H9 (cell line): Measurements from ENCODE around the gene NAT14. TPM values are rescaled to one million over a fixed set of nuclear protein-coding genes. Genes with fewer than 3 reads are reported as not detected.

ENCODE experiments used
- DNase-seq: peaks from one replicate; pipeline ENCODE4 v3.0.0-alpha.2; 2017
- H2AFZ ChIP-seq: one replicate; pipeline ENCODE4 v1.6.1; 2013; ENCODE audit warnings: mild to moderate bottlenecking, low read length, control low read depth, moderate library complexity
- H2AK5ac ChIP-seq: 2 replicates; pipeline ENCODE4 v1.6.1; 2013; ENCODE audit warnings: low read length, control low read depth, mixed read lengths; ENCODE audit not compliant: insufficient read length
- H2BK120ac ChIP-seq: one replicate; pipeline ENCODE4 v1.6.1; 2013; ENCODE audit warnings: low read depth, mild to moderate bottlenecking, low read length, control low read depth, inconsistent platforms; ENCODE audit not compliant: poor library complexity, severe bottlenecking
- H2BK12ac ChIP-seq: 2 replicates; pipeline ENCODE4 v1.6.1; 2013; ENCODE audit warnings: low read length, control low read depth, mixed read lengths, low read depth; ENCODE audit not compliant: insufficient read length
- H2BK15ac ChIP-seq: 2 replicates; pipeline ENCODE4 v1.6.1; 2013; ENCODE audit warnings: low read depth, low read length, control low read depth
- H2BK20ac ChIP-seq: one replicate; pipeline ENCODE4 v1.6.1; 2013; ENCODE audit warnings: low read depth, mild to moderate bottlenecking, low read length, control low read depth, inconsistent platforms; ENCODE audit not compliant: poor library complexity, severe bottlenecking
- H2BK5ac ChIP-seq: 2 replicates; pipeline ENCODE4 v1.6.1; 2013; ENCODE audit warnings: low read length, control low read depth, mixed read lengths; ENCODE audit not compliant: insufficient read length
- H3K14ac ChIP-seq: 2 replicates; pipeline ENCODE4 v1.6.1; 2013; ENCODE audit warnings: low read length, control low read depth; ENCODE audit not compliant: insufficient read depth
- H3K18ac ChIP-seq: 2 replicates; pipeline ENCODE4 v1.6.1; 2013; ENCODE audit warnings: low read depth, mild to moderate bottlenecking, mixed read lengths, low read length, control low read depth; ENCODE audit not compliant: insufficient read length
- H3K23ac ChIP-seq: 2 replicates; pipeline ENCODE4 v1.6.1; 2013; ENCODE audit warnings: low read length, control low read depth, mixed read lengths, low read depth; ENCODE audit not compliant: insufficient read length
- H3K23me2 ChIP-seq: 2 replicates; pipeline ENCODE4 v1.6.1; 2013; ENCODE audit warnings: low read depth, mild to moderate bottlenecking, mixed read lengths, low read length, control low read depth; ENCODE audit not compliant: insufficient read length, poor library complexity, severe bottlenecking
- H3K27ac ChIP-seq: 2 replicates; pipeline ENCODE4 v1.5.1; 2013; ENCODE audit warnings: low read length, control low read depth, mixed read lengths, low read depth; ENCODE audit not compliant: insufficient read length
- H3K27me3 ChIP-seq: 2 replicates; pipeline ENCODE4 v1.6.1; 2013; ENCODE audit warnings: low read length, control low read depth, inconsistent platforms; ENCODE audit not compliant: insufficient read depth
- H3K4ac ChIP-seq: 2 replicates; pipeline ENCODE4 v1.6.1; 2013; ENCODE audit warnings: low read depth, mild to moderate bottlenecking, control low read depth, inconsistent platforms, low read length, moderate library complexity
- H3K4me1 ChIP-seq: 2 replicates; pipeline ENCODE4 v1.6.1; 2013; ENCODE audit warnings: low read length, control low read depth, inconsistent platforms; ENCODE audit not compliant: insufficient read depth
- H3K4me2 ChIP-seq: 2 replicates; pipeline ENCODE4 v1.6.1; 2013; ENCODE audit warnings: low read length, control low read depth, mixed read lengths; ENCODE audit not compliant: insufficient read length, insufficient read depth
- H3K56ac ChIP-seq: 2 replicates; pipeline ENCODE4 v1.6.1; 2013; ENCODE audit warnings: low read depth, mild to moderate bottlenecking, mixed read lengths, low read length, control low read depth; ENCODE audit not compliant: insufficient read length
- H3K79me1 ChIP-seq: 2 replicates; pipeline ENCODE4 v1.6.1; 2013; ENCODE audit warnings: low read depth, mild to moderate bottlenecking, moderate library complexity, low read length, control low read depth, inconsistent platforms; ENCODE audit not compliant: insufficient read depth, poor library complexity, severe bottlenecking
- H3K79me2 ChIP-seq: 2 replicates; pipeline ENCODE4 v1.6.1; 2013; ENCODE audit warnings: low read length, control low read depth, inconsistent platforms; ENCODE audit not compliant: insufficient read depth
- H3K9ac ChIP-seq: 2 replicates; pipeline ENCODE4 v1.6.1; 2013; ENCODE audit warnings: low read length, control low read depth, mixed read lengths; ENCODE audit not compliant: insufficient read length; ENCODE audit errors: extremely low read depth
- H3K9me3 ChIP-seq: one replicate; pipeline ENCODE4 v1.6.1; 2013; ENCODE audit warnings: low read depth, low read length, inconsistent platforms; ENCODE audit not compliant: control insufficient read depth
- H3T11ph ChIP-seq: one replicate; pipeline ENCODE4 v1.6.1; 2013; ENCODE audit warnings: mild to moderate bottlenecking, low read length, control low read depth, inconsistent platforms
- H4K20me1 ChIP-seq: one replicate; pipeline ENCODE4 v1.6.1; 2013; ENCODE audit not compliant: control insufficient read depth, insufficient read length, insufficient read depth
- H4K5ac ChIP-seq: 2 replicates; pipeline ENCODE4 v1.6.1; 2013; ENCODE audit warnings: low read depth, mild to moderate bottlenecking, mixed read lengths, low read length, control low read depth; ENCODE audit not compliant: insufficient read length
- H4K8ac ChIP-seq: replicated peaks from 2 replicates; pipeline ENCODE4 v1.6.1; 2013; ENCODE audit warnings: low read length, control low read depth, mixed read lengths, low read depth; ENCODE audit not compliant: insufficient read length
- H4K91ac ChIP-seq: 2 replicates; pipeline ENCODE4 v1.6.1; 2013; ENCODE audit warnings: low read depth, mild to moderate bottlenecking, moderate library complexity, mixed read lengths, low read length, control low read depth; ENCODE audit not compliant: insufficient read length
- H3K27ac Mint-ChIP-seq, 3 experiments: 2 replicates in 2 of 3; 3 replicates in 1 of 3; pipeline ENCODE4 v1.8.0; 2020 to 2021; ENCODE audit warnings: mixed read lengths in 3 of 3, mild to moderate bottlenecking in 1 of 3, moderate library complexity in 1 of 3
- H3K27me3 Mint-ChIP-seq: 2 replicates; pipeline ENCODE4 v1.8.0; 2021; ENCODE audit warnings: low read depth, mild to moderate bottlenecking, moderate library complexity, mixed read lengths
- H3K36me3 Mint-ChIP-seq, 3 experiments: 2 replicates in 2 of 3; 3 replicates in 1 of 3; pipeline ENCODE4 v1.8.0; 2020 to 2021; ENCODE audit warnings: low read depth in 3 of 3, mixed read lengths in 3 of 3; ENCODE audit not compliant: insufficient read depth in 1 of 3
- H3K4me1 Mint-ChIP-seq, 2 experiments: 2 replicates each; pipeline ENCODE4 v1.8.0; 2020; ENCODE audit warnings: mixed read lengths in 2 of 2
- H3K4me3 Mint-ChIP-seq, 2 experiments: 2 replicates in 1 of 2; 3 replicates in 1 of 2; pipeline ENCODE4 v1.8.0; 2020 to 2021; ENCODE audit warnings: mild to moderate bottlenecking in 2 of 2, mixed read lengths in 2 of 2, moderate library complexity in 1 of 2
- H3K9me3 Mint-ChIP-seq, 2 experiments: 2 replicates in 1 of 2; 3 replicates in 1 of 2; pipeline ENCODE4 v1.8.0; 2020; ENCODE audit warnings: mild to moderate bottlenecking in 2 of 2, mixed read lengths in 2 of 2, moderate library complexity in 1 of 2
- CTCF ChIP-seq: fragments of 200-600 bp; sonication (generic); conservative IDR thresholded peaks from 3 replicates; pipeline ENCODE4 v1.8.0; 2021; ENCODE audit warnings: antibody characterized with exemption, mild to moderate bottlenecking
- WGBS: extraction: QIAGEN DNeasy Blood & Tissue Kit; methylation state at CpG from one replicate; pipeline ENCODE4 v1.1.7; 2013; ENCODE audit warnings: missing lambda C conversion rate, low lambda C conversion rate, mixed read lengths; ENCODE audit not compliant: insufficient read length; ENCODE audit errors: extremely low coverage; 5-methylcytosine and 5-hydroxymethylcytosine counted together
- total RNA-seq: library from RNA; stranded (reverse); gene quantifications from 2 replicates; pipeline ENCODE4 v1.2.1, GENCODE V29; 2021

The NAT14 gene
- total RNA-seq, 1 experiment from 2014 or later, result 51.2 TPM

GRCh38 chr19:55453511-55454260 lies 31.3 kb upstream of the NAT14 start:
- Histone ChIP-seq H4K20me1 (no peaks in the 10 kb centered on the region), H3K18ac (no peak overlapping the region), H3K79me1 (no peaks in the 10 kb centered on the region), H3K27ac (no peak overlapping the region), H3K79me2 (no peaks in the 10 kb centered on the region), H3K4me2 (no peak overlapping the region), H2BK15ac (no peak overlapping the region), H2BK5ac (no peak overlapping the region), H2BK20ac (no peak overlapping the region), H2BK12ac (no peak overlapping the region), H4K5ac (no peak overlapping the region), H3K14ac (no peak overlapping the region), H3K4me1 (0 out of 2 replicates have a peak, but pooled peaks cover 2% of the 10 kb centered on the region), H3K9me3 (no peaks in the 10 kb centered on the region), H2AK5ac (no peak overlapping the region), H3K56ac (no peak overlapping the region), H3T11ph (no peak overlapping the region), H2AFZ (no peak overlapping the region), H4K91ac (no peak overlapping the region), H2BK120ac (no peak overlapping the region), H3K4ac (no peak overlapping the region), H3K9ac (no peak overlapping the region), H3K27me3 (peaks cover 20% of the 10 kb centered on the region; the same call in 1 of the 2 replicates), H4K8ac (no peak overlapping the region), H3K23ac (no peak overlapping the region), H3K23me2 (peaks cover 4% of the 10 kb centered on the region)
- no CpG with 5 or more reads among the region's 12 CpGs for WGBS
- Mint-ChIP-seq H3K27me3 (peaks cover 27% of the 10 kb centered on the region), H3K36me3 (peaks cover 15 to 18% (median 16%) of the 10 kb centered on the region in 3 experiments; a peak in 6 of 7 replicates), H3K9me3 (no peaks in the 10 kb centered on the region; a peak in 1 of 5 replicates), H3K4me3 (peak overlapping the region in 1 of 2 experiments; percentile 33; a peak in 3 of 5 replicates), H3K27ac (no peak overlapping the region), H3K4me1 (peaks cover 3 to 21% of the 10 kb centered on the region in 2 experiments; a peak in 3 of 4 replicates)
- no peak for TF ChIP-seq CTCF
- DNase-seq, result no peak
